ENCODE results near the gene POLA2. TPM values are rescaled to one million over a fixed set of nuclear protein-coding genes. Genes with fewer than 3 reads are reported as not detected.

POLA2 gene
- total RNA-seq, 1 experiment from 2014 or later: 39.0 TPM

GRCh38 chr11:65303555-65303954 lies 41.8 kb downstream of the POLA2 start:
- CTCF ChIA-PET: interaction anchor here (0.9 kb wide), 1 partner anchor 947 kb away, joined by 4 read pairs; no protein-coding TSS in a partner anchor
- Histone ChIP-seq H3K27me3 (ENCODE audit: control insufficient read depth, insufficient read depth, low read length) (no peaks in the 10 kb centered on the region), H3K36me3 (ENCODE audit: control insufficient read depth, insufficient read depth, low read length) (no peaks in the 10 kb centered on the region), H3K4me3 (ENCODE audit: low read depth in 2 of 2, low read length in 2 of 2) (no peak overlapping the region), H3K4me1 (ENCODE audit: control insufficient read depth, insufficient read depth, low read length) (0 out of 2 replicates have a peak, but pooled peaks cover 5% of the 10 kb centered on the region), H3K27ac (ENCODE audit: low read length) (no peak overlapping the region), H3K9me3 (ENCODE audit: control insufficient read depth, insufficient read depth, low read depth, low read length) (no peaks in the 10 kb centered on the region)
- intact Hi-C loops (cut with micrococcal nuclease; ENCODE audit: unreplicated experiment): no loop called here
- no TSS peak for BruUV-seq (replicated peaks)
- TF ChIP-seq SIN3A (IDR thresholded peaks at IDR 0.05; ENCODE audit: borderline replicate concordance, insufficient read depth, low read depth, low read length) (no peak), TCF7L2 (IDR thresholded peaks at IDR 0.05; ENCODE audit: low read depth, low read length) (no peak), CTCF (IDR thresholded peaks at IDR 0.05) (no peak), POLR2AphosphoS5 (IDR thresholded peaks at IDR 0.05; ENCODE audit: low read depth, low read length) (0 out of 2 replicates have a peak, but pooled peaks have one; percentile 49)
- TF ChIP-seq, protein P1, sequence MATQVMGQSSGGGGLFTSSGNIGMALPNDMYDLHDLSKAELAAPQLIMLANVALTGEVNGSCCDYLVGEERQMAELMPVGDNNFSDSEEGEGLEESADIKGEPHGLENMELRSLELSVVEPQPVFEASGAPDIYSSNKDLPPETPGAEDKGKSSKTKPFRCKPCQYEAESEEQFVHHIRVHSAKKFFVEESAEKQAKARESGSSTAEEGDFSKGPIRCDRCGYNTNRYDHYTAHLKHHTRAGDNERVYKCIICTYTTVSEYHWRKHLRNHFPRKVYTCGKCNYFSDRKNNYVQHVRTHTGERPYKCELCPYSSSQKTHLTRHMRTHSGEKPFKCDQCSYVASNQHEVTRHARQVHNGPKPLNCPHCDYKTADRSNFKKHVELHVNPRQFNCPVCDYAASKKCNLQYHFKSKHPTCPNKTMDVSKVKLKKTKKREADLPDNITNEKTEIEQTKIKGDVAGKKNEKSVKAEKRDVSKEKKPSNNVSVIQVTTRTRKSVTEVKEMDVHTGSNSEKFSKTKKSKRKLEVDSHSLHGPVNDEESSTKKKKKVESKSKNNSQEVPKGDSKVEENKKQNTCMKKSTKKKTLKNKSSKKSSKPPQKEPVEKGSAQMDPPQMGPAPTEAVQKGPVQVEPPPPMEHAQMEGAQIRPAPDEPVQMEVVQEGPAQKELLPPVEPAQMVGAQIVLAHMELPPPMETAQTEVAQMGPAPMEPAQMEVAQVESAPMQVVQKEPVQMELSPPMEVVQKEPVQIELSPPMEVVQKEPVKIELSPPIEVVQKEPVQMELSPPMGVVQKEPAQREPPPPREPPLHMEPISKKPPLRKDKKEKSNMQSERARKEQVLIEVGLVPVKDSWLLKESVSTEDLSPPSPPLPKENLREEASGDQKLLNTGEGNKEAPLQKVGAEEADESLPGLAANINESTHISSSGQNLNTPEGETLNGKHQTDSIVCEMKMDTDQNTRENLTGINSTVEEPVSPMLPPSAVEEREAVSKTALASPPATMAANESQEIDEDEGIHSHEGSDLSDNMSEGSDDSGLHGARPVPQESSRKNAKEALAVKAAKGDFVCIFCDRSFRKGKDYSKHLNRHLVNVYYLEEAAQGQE (IDR thresholded peaks at IDR 0.05; ENCODE audit: insufficient read depth in 1 of 2, low read depth in 2 of 2, low read length in 1 of 2): no peak
- POLR2A ChIA-PET: interaction anchor here (0.6 kb wide), 1 partner anchor 1918 kb away, joined by 8 read pairs; no protein-coding TSS in a partner anchor
- in situ Hi-C loops (cut with HindIII; ENCODE audit: low pct_unique_long_range_greater_than_20kb, low sequenced_read_pairs): no loop called here
- DNase-seq (ENCODE audit: low read depth, low spot score): no peak
- no peak for ATAC-seq

GRCh38 chr11:65304110-65304509 lies 42.3 kb downstream of the POLA2 start:
- ChIA-PET CTCF (interaction anchor here (0.9 to 1.4 kb wide), 2 partner anchors 11 to 947 kb away, joined by 4 read pairs; no protein-coding TSS in a partner anchor), POLR2A (interaction anchor here (0.6 kb wide), 1 partner anchor 1918 kb away, joined by 8 read pairs; no protein-coding TSS in a partner anchor)
- intact Hi-C loops (cut with micrococcal nuclease; ENCODE audit: unreplicated experiment) (no loop called here), in situ Hi-C loops (cut with HindIII; ENCODE audit: low pct_unique_long_range_greater_than_20kb, low sequenced_read_pairs) (no loop called here)
- Histone ChIP-seq H3K36me3 (ENCODE audit: control insufficient read depth, insufficient read depth, low read length) (no peaks in the 10 kb centered on the region), H3K4me1 (ENCODE audit: control insufficient read depth, insufficient read depth, low read length) (0 out of 2 replicates have a peak, but pooled peaks cover 5% of the 10 kb centered on the region), H3K4me3 (ENCODE audit: low read depth in 2 of 2, low read length in 2 of 2) (no peak overlapping the region), H3K9me3 (ENCODE audit: control insufficient read depth, insufficient read depth, low read depth, low read length) (no peaks in the 10 kb centered on the region), H3K27ac (ENCODE audit: low read length) (no peak overlapping the region), H3K27me3 (ENCODE audit: control insufficient read depth, insufficient read depth, low read length) (no peaks in the 10 kb centered on the region)
- no peak for ATAC-seq
- BruUV-seq (replicated peaks): no TSS peak
- TF ChIP-seq CTCF (IDR thresholded peaks at IDR 0.05) (no peak), TCF7L2 (IDR thresholded peaks at IDR 0.05; ENCODE audit: low read depth, low read length) (no peak), POLR2AphosphoS5 (IDR thresholded peaks at IDR 0.05; ENCODE audit: low read depth, low read length) (no peak; the same call in 1 of the 2 replicates), SIN3A (IDR thresholded peaks at IDR 0.05; ENCODE audit: borderline replicate concordance, insufficient read depth, low read depth, low read length) (no peak)
- TF ChIP-seq, protein P1 (IDR thresholded peaks at IDR 0.05; ENCODE audit: insufficient read depth in 1 of 2, low read depth in 2 of 2, low read length in 1 of 2): no peak
- DNase-seq (ENCODE audit: low read depth, low spot score): no peak

Data from Panc1 (cell line).